GM18520 (cell line): ENCODE measurements around the gene FAM20C.
"Not testable (repeated sequence)": the region's sequence is repeated elsewhere in the genome, so short reads cannot be mapped to it uniquely, and the experiment has no call there.

Experiments
- ATAC-seq: cut with Tn5 transposase; IDR thresholded peaks from one replicate; pipeline ENCODE4 v1.9.1; 2021; ENCODE audit not compliant: unreplicated experiment

FAM20C gene

GRCh38 chr7:240887-241421 lies 48.6 kb downstream of the FAM20C start:
- no peak for ATAC-seq

- no peak for ATAC-seq
These were observed 49.1 kb downstream of the FAM20C start for GRCh38 chr7:241513-241912.

- not testable (repeated sequence) for ATAC-seq
These were observed 50.6 kb downstream of the FAM20C start for GRCh38 chr7:242826-243579.

GRCh38 chr7:243580-243978 lies 51.2 kb downstream of the FAM20C start:
- ATAC-seq: not testable (repeated sequence)

GRCh38 chr7:244974-245373 lies 52.6 kb downstream of the FAM20C start:
- ATAC-seq: no peak

- ATAC-seq: no peak
These were observed 53.4 kb downstream of the FAM20C start for GRCh38 chr7:245574-246295.

GRCh38 chr7:246451-246850 lies 54.1 kb downstream of the FAM20C start:
- no peak for ATAC-seq

- ATAC-seq: no peak
These were observed 54.8 kb downstream of the FAM20C start for GRCh38 chr7:247181-247580.

- ATAC-seq: no peak
These were observed 55.3 kb downstream of the FAM20C start for GRCh38 chr7:247636-248035.

- no peak for ATAC-seq
These were observed 56.5 kb downstream of the FAM20C start for GRCh38 chr7:248732-249435.

- ATAC-seq: no peak
These were observed 57.6 kb downstream of the FAM20C start for GRCh38 chr7:249989-250388.

GRCh38 chr7:250523-250922 lies 58.2 kb downstream of the FAM20C start:
- ATAC-seq: no peak

GRCh38 chr7:251005-251404 lies 58.6 kb downstream of the FAM20C start:
- no peak for ATAC-seq

GRCh38 chr7:251446-252175 lies 59.2 kb downstream of the FAM20C start:
- no peak for ATAC-seq

- no peak for ATAC-seq
These were observed 60.0 kb downstream of the FAM20C start for GRCh38 chr7:252216-252965.

- ATAC-seq: no peak
These were observed 60.6 kb downstream of the FAM20C start for GRCh38 chr7:252981-253380.

- ATAC-seq: no peak
These were observed 61.4 kb downstream of the FAM20C start for GRCh38 chr7:253581-254336.

GRCh38 chr7:254337-255037 lies 62.1 kb downstream of the FAM20C start:
- ATAC-seq: no peak

- ATAC-seq: no peak
These were observed 62.7 kb downstream of the FAM20C start for GRCh38 chr7:255038-255435.
